ENCODE results near the gene CRTAP.
A peak's percentile ranks its signal among the peaks of the same experiment; 100 is the strongest.

The CRTAP gene

DNA sequence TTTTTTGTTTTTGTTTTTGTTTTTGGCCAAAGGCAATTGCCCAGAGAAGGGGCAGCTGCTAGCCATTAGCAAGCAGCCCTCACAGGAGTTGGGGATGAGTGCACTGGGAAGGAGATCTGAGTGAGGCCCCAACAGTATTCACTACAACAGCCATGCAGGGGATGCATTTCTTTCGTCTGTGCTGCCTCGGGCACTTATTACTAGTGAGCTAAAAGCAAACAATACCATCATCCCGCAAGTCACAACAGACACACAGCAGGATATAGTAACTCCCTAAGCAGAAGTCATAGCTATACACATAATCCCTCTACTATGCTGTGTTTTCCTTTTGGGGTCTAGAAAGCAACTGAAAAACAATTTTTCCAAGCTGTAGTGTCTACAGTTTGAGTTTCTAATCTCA, 27.2 kb downstream of the CRTAP start:
- TF ChIP-seq, protein P1, sequence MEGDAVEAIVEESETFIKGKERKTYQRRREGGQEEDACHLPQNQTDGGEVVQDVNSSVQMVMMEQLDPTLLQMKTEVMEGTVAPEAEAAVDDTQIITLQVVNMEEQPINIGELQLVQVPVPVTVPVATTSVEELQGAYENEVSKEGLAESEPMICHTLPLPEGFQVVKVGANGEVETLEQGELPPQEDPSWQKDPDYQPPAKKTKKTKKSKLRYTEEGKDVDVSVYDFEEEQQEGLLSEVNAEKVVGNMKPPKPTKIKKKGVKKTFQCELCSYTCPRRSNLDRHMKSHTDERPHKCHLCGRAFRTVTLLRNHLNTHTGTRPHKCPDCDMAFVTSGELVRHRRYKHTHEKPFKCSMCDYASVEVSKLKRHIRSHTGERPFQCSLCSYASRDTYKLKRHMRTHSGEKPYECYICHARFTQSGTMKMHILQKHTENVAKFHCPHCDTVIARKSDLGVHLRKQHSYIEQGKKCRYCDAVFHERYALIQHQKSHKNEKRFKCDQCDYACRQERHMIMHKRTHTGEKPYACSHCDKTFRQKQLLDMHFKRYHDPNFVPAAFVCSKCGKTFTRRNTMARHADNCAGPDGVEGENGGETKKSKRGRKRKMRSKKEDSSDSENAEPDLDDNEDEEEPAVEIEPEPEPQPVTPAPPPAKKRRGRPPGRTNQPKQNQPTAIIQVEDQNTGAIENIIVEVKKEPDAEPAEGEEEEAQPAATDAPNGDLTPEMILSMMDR (IDR thresholded peaks at IDR 0.05; ENCODE audit: low read depth, low read length) = no peak
- no peak for DNase-seq (ENCODE audit: extremely low read depth, low read depth)

GRCh38 chr3:33144433-33144832, 30.6 kb downstream of the CRTAP start:
- DNase-seq (ENCODE audit: extremely low read depth, low read depth) = no peak
- TF ChIP-seq, protein P1 (IDR thresholded peaks at IDR 0.05; ENCODE audit: low read depth, low read length) = peak; percentile 21

GRCh38 chr3:33145221-33145900, 31.5 kb downstream of the CRTAP start:
- DNase-seq (ENCODE audit: extremely low read depth, low read depth) = no peak
- TF ChIP-seq, protein P1 (IDR thresholded peaks at IDR 0.05; ENCODE audit: low read depth, low read length) = no peak

DNA sequence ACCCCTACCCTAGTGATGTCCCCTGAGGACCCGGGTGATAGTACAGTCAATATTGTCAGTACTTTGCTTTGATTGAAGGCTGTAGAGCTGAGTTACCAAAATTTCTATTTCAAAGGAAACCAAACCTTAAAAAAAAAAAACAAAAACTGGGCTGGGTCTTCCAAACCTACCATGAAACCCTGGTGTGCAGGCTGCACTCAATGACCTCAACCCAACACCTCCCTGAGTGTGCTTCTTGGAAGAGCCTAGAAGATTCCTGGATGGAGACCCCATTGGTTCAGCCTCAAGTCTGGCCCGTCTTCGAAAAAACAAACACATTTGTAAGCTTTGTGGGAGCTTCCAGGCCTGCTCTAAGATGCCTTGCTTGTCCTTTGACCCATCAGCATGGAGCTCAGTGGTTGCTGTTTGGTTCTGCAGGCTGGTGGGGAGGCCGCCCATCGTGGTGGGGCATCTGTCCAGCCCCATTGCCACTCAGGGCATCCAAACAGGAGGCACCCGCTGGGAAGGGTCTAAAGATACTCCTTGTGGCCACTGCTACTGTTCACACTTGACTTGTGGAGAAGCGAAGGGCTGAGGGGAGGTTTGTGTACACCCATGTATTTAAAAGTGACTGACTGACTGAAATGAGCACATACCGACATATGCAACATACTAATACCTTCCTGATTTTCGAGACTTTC, 32.2 kb downstream of the CRTAP start:
- no peak for DNase-seq (ENCODE audit: extremely low read depth, low read depth)
- TF ChIP-seq, protein P1 (IDR thresholded peaks at IDR 0.05; ENCODE audit: low read depth, low read length) = no peak

DNA sequence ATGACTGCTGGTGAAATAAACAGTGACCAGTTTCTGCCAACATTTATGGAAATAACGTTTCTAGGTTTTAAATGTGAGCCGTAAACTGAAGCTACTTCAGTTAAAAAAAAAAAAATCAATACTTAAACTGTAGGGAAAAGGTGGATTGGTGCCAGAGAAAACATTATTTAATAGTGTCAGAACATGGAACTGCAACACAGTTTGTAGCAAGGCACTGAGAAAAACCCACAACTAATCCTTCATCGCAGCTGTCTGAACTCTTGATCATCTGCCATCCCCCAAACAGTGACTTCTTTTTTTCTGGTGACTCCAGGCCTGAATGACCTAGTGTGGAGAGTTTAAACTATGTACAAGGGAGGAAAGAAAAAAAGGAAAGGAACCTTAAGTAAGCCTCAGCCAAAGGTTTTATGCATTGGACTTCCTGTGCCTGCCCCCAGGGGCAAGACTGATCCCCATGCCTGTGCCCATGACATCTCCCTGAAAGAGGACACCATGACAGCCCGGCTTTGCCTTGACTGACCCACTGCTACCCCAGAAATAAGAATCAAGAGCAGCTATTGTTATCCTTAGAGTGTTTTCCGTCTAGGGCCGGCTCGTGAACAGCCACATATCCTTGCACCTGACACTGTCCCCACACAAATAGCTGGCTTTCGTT, 33.1 kb downstream of the CRTAP start:
- TF ChIP-seq, protein P1 (IDR thresholded peaks at IDR 0.05; ENCODE audit: low read depth, low read length) = no peak

DNA sequence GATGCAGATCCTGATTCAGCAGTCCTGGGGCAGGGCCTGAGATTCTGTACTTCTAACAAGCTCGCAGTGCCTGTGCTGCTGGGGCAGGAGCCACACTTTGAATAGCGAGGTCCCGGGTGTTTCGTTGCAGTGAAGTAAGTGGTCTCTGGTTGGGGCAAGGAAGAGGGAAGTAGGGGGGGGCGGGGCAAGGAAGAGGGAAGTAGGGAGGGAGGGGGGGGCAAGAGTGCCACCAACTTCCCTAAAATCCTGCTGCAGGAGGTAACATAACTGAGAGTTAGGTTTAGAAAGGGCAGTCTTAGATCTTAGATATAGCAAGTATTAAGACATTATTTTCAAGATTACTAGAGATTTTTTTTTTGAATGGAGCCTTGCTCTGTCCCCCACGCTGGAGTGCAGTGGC, 35.5 kb downstream of the CRTAP start:
- DNase-seq (ENCODE audit: extremely low read depth, low read depth) = no peak
- TF ChIP-seq, protein P1 (IDR thresholded peaks at IDR 0.05; ENCODE audit: low read depth, low read length) = no peak

More for the DNA sequence above, 33.1 kb downstream of the CRTAP start:
- no peak for DNase-seq (ENCODE audit: extremely low read depth, low read depth)

Data from AG09319 (cell line).